DOHH2 (cell line): ENCODE data around the gene ZNF45.

Experiments used
- H3F3A ChIP-seq: fragments of 200-600 bp; sonication (generic), shearing (Covaris generic); 2 replicates; pipeline ENCODE4 v1.6.0; 2016; ENCODE audit warnings: antibody characterized with exemption, mild to moderate bottlenecking; ENCODE audit not compliant: control insufficient read depth, insufficient read depth
- H3K27ac ChIP-seq: fragments of 200-600 bp; sonication (generic); 2 replicates; pipeline ENCODE4 v1.5.1; 2014; ENCODE audit warnings: low read depth, mild to moderate bottlenecking, low read length, moderate library complexity
- H3K27me3 ChIP-seq: fragments of 200-600 bp; sonication (generic); 2 replicates; pipeline ENCODE4 v1.6.1; 2014; ENCODE audit warnings: mild to moderate bottlenecking, low read length, mixed read lengths; ENCODE audit not compliant: control insufficient read depth
- H3K36me3 ChIP-seq: fragments of 200-600 bp; sonication (generic); 2 replicates; pipeline ENCODE4 v1.6.1; 2014; ENCODE audit warnings: mild to moderate bottlenecking, low read length, moderate library complexity, mixed read lengths; ENCODE audit not compliant: control insufficient read depth
- H3K4me1 ChIP-seq: fragments of 200-600 bp; sonication (generic); 2 replicates; pipeline ENCODE4 v1.6.1; 2014; ENCODE audit warnings: mild to moderate bottlenecking, low read length, mixed read lengths; ENCODE audit not compliant: control insufficient read depth
- H3K4me2 ChIP-seq: fragments of 200-600 bp; sonication (generic); 2 replicates; pipeline ENCODE4 v1.6.0; 2014; ENCODE audit warnings: mild to moderate bottlenecking, low read length, moderate library complexity
- H3K4me3 ChIP-seq: fragments of 200-600 bp; sonication (generic); 2 replicates; pipeline ENCODE4 v1.5.1; 2014; ENCODE audit warnings: mild to moderate bottlenecking, low read length, mixed read lengths
- H3K79me2 ChIP-seq: fragments of 200-600 bp; sonication (generic); 2 replicates; pipeline ENCODE4 v1.6.1; 2014; ENCODE audit warnings: mild to moderate bottlenecking, low read length, mixed read lengths; ENCODE audit not compliant: control insufficient read depth
- H3K9me2 ChIP-seq: fragments of 200-600 bp; sonication (generic); replicated peaks from 2 replicates; pipeline ENCODE4 v1.6.1; 2014; ENCODE audit warnings: mild to moderate bottlenecking, low read length, mixed read lengths; ENCODE audit not compliant: control insufficient read depth
- H3K9me3 ChIP-seq: fragments of 200-600 bp; sonication (generic); 2 replicates; pipeline ENCODE4 v1.6.1; 2014; ENCODE audit warnings: antibody characterized with exemption, low read length, mixed read lengths; ENCODE audit not compliant: control insufficient read depth, insufficient read depth
- H4K20me1 ChIP-seq: fragments of 200-600 bp; sonication (generic); 2 replicates; pipeline ENCODE4 v1.6.0; 2014; ENCODE audit warnings: low read depth, mild to moderate bottlenecking, antibody characterized with exemption, low read length, moderate library complexity; ENCODE audit not compliant: control insufficient read depth, insufficient read depth
- EZH2phosphoT487 ChIP-seq: fragments of 200-600 bp; sonication (generic); IDR thresholded peaks from 2 replicates; pipeline ENCODE4 v1.6.1; 2017; ENCODE audit warnings: borderline replicate concordance, mild to moderate bottlenecking, antibody characterized with exemption, low read length, moderate library complexity, mixed read lengths
- TF ChIP-seq, protein P1 (sequence below): fragments of 200-600 bp; sonication (generic); IDR thresholded peaks from one replicate; pipeline ENCODE4 v1.5.1; 2014; ENCODE audit warnings: antibody characterized with exemption, mild to moderate bottlenecking, low read depth, low read length; ENCODE audit not compliant: poor library complexity, severe bottlenecking

ZNF45 gene

DNA sequence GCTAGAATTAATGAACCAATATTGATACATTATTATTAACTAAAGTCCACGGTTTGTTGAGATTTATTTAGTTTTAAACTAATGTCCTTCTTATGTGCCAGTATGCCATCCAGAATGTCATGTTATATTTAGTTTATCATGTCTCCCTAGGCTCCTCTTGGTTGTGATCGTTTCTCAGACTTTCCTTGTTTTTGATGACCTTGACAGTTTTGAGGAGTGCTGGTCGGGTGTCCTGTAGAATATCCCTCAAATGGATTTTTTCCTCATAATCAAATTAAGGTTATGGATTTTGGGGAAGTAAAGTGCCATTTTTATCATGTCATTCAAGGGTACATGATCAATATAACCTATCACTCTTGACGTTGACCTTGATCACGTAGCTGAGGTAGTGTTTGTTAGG is 6.1 kb upstream of the ZNF45 start:
- H3K9me2 ChIP-seq = no peaks in the 10 kb centered on the region
- H3K79me2 ChIP-seq = no peaks in the 10 kb centered on the region
- H3K4me2 ChIP-seq = no peak overlapping the region
- no peak overlapping the region for H3K27ac ChIP-seq
- H3F3A ChIP-seq = no peaks in the 10 kb centered on the region
- no peaks in the 10 kb centered on the region for H3K36me3 ChIP-seq
- H3K27me3 ChIP-seq = no peaks in the 10 kb centered on the region
- TF ChIP-seq, protein P1, sequence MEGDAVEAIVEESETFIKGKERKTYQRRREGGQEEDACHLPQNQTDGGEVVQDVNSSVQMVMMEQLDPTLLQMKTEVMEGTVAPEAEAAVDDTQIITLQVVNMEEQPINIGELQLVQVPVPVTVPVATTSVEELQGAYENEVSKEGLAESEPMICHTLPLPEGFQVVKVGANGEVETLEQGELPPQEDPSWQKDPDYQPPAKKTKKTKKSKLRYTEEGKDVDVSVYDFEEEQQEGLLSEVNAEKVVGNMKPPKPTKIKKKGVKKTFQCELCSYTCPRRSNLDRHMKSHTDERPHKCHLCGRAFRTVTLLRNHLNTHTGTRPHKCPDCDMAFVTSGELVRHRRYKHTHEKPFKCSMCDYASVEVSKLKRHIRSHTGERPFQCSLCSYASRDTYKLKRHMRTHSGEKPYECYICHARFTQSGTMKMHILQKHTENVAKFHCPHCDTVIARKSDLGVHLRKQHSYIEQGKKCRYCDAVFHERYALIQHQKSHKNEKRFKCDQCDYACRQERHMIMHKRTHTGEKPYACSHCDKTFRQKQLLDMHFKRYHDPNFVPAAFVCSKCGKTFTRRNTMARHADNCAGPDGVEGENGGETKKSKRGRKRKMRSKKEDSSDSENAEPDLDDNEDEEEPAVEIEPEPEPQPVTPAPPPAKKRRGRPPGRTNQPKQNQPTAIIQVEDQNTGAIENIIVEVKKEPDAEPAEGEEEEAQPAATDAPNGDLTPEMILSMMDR = no peak
- no peak for TF ChIP-seq EZH2phosphoT487
- H3K4me3 ChIP-seq = no peak overlapping the region
- no peaks in the 10 kb centered on the region for H3K4me1 ChIP-seq
- H3K9me3 ChIP-seq = peaks cover 11% of the 10 kb centered on the region
- no peaks in the 10 kb centered on the region for H4K20me1 ChIP-seq

DNA sequence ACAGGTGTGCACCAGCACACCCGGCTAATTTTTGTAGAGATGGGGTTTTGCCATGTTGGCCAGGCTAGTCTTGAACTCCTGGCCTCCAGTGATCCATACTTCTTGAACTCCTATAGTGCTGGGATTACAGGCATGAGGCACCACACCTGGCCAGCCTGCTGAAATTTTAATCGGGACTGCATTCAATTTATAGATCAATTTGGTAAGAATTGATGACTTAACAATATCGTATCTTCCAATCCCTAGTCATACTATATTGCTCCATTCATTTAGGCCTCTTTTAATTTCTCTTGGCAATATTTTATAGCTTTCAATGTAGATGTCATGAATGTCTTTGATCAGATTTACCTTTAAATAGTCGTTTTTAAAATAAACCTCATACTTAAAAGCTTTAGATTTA is 5.6 kb upstream of the ZNF45 start:
- no peak for TF ChIP-seq EZH2phosphoT487
- TF ChIP-seq, protein P1 = no peak
- Histone ChIP-seq H3K4me1 (peaks cover 2% of the 10 kb centered on the region), H3K36me3 (no peaks in the 10 kb centered on the region), H3K9me3 (peaks cover 16% of the 10 kb centered on the region), H3K9me2 (no peaks in the 10 kb centered on the region), H3K27ac (no peak overlapping the region), H3F3A (0 out of 2 replicates have a peak, but pooled peaks cover under 1% of the 10 kb centered on the region), H3K4me3 (no peak overlapping the region), H3K79me2 (no peaks in the 10 kb centered on the region), H4K20me1 (no peaks in the 10 kb centered on the region), H3K27me3 (no peaks in the 10 kb centered on the region), H3K4me2 (no peak overlapping the region)

DNA sequence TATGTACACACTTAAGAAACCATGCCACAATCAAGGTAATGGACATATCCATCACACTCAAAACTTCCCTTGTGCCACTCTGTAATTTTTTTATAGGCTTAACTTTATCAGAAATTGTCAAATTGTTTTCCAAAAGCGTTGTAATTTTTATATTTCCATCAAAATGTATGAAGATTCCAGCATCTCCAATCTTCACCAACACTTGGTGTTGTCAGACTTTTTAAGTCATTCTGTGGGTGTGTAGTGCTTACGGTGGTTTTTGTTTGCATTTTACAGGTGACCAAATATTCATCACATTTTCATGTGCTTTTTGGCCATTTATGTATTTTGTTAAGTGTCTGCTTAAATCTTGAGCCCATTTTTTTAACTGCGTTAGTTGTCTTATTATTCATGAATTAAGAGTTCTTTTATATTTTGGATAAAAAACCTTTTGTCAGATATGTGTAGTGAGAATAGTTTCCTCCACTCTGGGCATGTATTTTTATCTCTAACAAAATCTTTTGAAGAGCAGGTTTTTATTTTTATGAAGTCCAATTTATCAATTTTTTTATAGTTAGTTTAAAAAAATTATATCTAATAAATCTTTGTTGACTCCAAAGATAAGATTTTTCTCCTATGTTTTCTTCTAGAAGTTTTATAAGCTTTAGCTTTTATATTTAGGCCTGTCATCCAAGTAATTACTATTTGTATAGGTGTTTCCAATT is 4.6 kb upstream of the ZNF45 start:
- peaks cover 7% of the 10 kb centered on the region for H3K4me1 ChIP-seq
- H3F3A ChIP-seq = 0 out of 2 replicates have a peak, but pooled peaks cover 3% of the 10 kb centered on the region
- no peak overlapping the region for H3K27ac ChIP-seq
- no peaks in the 10 kb centered on the region for H4K20me1 ChIP-seq
- TF ChIP-seq EZH2phosphoT487 = no peak
- TF ChIP-seq, protein P1 = no peak
- H3K27me3 ChIP-seq = no peaks in the 10 kb centered on the region
- H3K9me2 ChIP-seq = no peaks in the 10 kb centered on the region
- no peak overlapping the region for H3K4me2 ChIP-seq
- no peak overlapping the region for H3K4me3 ChIP-seq
- H3K9me3 ChIP-seq = peaks cover 19% of the 10 kb centered on the region
- no peaks in the 10 kb centered on the region for H3K79me2 ChIP-seq
- no peaks in the 10 kb centered on the region for H3K36me3 ChIP-seq
